ENCODE results near the gene COL5A2.

Gene COL5A2

DNA sequence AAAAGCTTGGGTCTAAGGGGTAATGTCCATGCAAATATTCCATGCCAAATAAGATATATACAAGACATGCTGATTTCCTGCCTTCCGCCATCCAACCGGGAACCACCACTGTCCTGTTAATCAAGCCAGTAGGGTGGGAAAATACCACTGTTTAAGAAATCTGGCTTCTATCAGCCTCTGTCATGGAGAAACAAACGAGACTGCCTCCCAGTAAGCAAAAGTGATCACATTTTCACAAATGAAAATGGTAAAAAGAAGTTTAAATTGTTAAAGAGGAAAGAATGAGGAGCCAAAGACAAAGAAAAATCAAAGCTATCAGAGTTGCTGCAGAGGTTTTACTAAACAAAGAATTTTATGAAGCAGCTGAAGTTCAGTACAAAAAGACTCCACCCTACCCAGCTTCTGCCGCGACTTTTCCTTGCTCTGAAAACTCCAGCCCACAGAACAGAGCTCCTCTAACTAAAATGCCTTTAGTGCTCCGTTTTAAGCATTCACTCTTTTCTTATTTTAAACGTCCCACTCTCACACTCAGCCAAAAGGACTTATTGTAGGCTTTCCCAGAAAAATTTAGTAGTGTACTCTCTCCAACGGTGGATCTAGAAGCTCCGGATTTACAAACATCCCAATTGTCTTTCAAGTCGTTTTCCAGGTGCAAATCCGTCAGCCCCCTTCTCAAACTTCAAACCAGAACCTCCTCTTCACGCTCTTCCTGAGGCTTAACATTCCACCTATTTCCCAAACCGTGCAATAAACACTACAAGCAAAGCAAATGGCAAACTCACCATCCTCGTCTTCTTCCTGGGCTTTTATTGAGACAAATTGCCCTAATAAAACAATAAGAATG is 613 bp downstream of the COL5A2 start:
- DNase-seq = no peak

DNA sequence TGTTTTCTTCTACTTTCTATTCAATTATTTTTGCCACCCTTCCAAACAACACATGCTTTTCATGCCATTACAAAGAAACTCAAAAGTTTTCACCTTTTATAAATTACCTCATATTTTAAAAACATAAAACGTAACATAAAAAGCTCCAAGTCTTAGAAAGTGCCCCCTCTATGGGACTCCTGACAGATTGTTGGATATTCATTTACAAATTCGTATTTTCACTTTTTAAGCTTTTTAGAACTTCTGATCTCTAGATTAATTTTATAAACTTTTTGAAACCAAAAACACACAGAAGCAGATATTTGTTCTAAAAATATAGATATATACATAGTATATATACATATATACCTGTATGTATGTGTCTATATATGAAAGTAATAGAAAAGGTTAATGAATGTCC is 1.5 kb downstream of the COL5A2 start:
- DNase-seq = no peak

DNA sequence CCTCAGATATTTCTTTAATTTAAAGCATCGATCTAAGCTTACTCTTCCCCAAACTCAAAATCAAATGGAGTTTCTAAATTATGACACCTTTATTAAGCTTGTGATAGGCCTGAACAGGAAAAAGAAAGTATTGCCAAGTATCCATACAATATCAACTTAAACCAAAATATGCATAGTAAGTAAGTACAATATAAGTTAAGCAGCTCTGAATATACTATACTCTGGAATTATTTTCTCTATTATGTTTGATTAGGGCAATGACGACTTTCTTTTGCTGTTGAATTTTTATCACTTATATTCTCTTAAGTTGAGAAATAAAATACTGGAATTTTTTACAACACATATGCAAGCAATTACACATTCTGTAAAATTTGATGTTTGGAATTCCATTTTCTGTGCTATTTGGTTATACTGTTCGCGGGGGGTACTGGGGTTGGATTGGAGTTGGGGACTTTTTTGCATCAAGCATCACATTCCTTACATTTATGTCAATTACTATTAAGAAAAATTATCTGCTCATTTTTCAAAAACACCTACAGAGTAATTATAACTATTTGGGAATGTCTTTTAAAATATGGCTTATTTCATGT is 2.2 kb downstream of the COL5A2 start:
- DNase-seq = no peak

DNA sequence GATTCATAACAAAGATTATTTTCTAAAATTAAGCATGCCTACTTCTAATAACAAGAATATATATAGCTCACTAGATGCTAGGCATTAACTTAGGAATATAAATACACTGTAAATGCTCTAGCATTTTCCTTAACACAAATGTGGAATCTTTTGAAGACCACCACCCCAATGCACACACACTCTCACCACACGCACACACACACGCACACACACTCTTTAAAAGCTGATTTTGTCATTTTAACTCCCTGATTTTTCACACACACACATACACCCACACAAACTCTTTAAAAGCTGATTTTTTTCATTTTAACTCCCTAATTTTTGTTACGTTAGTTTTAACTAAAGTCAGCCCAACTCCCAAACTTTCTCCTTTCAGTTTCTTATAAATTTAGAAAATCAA is 3.0 kb downstream of the COL5A2 start:
- DNase-seq = no peak

DNA sequence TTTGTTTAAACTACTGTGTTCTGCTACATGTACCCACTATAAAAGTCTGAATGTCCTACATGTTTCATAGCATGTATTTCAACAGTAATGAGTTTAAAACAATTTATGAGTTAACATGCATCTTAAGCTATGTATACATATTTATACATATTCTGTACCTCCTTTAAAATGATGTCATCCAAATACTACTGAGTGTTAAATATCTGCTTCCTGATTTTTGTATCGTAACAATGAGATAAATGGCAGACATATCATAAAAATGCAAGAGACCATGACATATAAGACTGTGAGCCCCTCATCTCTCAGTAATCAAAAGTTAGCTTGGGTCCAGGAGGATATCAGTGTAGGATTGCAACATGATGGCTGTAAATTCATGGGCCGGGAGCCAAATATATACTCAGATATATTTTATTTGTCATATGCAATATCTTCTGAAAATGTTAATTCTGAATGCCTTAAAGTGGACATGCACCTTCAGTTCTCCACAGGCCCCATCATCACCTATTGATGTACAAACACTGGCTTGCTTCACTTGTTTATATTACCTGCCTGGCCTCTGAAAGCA is 3.6 kb downstream of the COL5A2 start:
- no peak for DNase-seq

DNA sequence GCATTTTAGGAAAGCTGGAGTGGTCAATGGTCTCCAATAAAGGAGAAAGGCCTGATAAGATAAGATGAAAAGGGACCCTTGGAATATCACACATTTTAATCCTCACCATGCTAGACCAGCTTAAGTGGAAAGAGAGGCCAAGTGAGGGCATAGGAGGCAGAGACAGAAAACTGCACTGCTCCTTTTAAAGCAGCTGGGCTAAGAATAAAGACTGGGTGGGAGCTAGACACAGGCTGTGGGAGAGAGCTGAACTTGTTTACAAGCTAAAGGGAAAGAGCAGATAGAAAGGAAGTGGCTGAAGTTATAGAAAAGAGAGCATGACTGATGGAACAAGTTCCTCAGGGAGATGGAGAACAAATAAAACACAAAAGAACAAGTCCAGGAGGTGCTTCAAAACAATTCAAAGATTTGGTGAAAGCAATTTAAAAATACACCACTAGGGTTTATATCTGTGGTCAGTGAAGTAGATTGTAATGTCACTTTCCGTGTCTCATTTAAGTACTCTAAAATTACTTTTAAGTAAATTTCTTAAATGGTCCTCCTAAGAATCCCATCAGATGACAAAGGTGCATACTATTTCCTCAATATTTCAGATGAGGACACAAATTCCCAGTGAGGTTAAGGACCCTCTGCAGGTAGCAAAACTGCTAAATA is 7.5 kb downstream of the COL5A2 start:
- no peak for DNase-seq

DNA sequence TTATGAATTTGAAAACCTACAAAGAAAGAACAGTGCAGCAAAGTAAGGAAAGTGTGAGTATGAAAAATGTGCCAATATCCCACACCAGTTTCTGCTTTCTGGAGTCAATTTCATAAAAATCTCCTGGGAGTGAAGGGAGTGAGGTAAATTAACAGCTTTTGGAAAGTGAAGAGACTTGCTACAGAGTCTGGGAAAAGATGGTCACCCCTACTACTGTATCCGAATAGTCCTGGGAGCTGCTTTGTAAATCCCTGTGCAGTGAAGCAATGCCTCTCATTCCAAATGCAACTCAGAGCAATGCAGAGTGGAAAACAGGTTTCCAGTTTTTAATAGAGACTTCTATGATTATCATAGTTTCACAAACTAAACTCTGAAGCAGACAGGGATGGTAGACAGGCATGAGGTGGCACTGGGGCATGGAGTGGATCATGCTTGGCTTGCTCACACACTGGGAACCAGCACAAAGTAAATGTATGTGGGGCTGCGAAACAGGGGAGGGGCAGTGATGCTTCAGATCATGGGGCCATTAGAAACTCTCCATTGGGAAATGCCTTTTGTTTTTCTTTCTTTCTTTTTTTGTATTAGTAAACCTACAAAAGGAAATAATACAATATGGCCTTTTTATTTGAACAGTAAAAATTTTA is 10.6 kb downstream of the COL5A2 start:
- no peak for DNase-seq

DNA sequence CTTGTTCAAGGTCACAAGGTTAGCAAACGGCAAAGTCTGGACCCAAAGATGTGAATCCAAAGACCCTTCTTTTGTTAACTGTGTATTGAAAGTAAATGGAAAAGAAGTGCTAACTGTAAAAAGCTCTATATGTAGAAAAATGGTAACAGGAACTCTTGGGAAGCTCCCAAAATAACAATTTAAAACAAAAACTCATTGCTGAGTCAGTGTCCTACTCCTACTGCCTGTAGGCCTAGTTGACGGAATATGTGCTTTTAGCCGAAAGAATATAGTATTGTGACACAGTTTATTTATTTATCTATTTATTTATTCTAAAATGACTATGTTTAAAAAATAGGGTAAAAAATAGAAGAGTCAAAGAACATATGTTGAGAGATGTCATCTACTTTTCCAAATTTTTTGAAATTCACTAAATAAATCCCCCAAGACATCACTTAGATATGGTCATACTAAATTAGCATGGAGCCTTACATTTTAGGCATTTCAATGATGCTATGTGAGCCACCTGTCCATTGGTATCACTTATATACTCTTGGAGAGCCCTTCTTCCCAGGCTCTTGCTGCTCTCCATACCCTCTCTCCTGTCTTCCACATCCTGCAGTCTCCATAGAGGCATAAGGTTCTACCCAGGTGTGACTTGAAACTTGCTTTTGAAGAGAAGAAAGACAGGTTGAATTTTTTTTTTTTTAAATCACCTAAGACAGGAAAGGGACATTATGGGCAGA is 13.7 kb downstream of the COL5A2 start:
- no peak for DNase-seq

DNA sequence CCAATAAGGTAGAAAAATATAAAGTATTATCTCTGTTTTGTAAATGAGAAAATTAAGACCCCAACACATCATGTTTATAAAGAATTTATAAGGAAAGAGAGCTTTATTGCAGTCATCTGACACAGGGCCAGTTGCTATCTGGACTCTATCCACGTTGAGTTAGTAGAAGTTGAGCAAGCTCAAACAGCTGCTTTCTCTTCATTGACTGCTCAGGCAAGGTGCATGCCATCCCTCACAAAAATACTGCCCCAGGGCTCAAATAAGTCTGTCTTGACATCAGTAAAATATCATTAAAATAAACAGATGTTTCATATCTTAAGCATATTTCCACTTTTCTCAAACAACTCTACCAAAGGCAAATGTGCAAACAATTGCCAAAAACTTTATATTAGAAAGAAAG is 14.8 kb downstream of the COL5A2 start:
- DNase-seq = no peak

DNA sequence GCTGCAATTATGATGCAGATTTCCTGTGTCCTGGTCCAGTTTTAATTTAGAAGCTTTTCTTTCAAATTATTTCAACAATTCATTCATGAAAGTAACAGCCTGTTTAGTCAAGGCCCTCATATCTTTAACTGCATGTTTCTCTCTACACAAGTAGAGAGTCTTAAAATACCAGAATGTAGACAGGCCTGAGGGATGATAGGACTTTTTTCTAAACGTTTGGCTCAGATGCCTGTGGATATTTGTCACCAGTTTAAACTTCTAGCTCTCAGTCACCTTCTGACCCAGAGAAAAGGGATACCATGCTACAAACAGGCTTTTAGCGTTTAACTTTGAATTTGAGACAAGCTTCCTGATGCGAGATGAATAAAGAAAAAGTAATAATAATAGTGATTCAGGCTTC is 15.7 kb downstream of the COL5A2 start:
- DNase-seq = no peak

DNA sequence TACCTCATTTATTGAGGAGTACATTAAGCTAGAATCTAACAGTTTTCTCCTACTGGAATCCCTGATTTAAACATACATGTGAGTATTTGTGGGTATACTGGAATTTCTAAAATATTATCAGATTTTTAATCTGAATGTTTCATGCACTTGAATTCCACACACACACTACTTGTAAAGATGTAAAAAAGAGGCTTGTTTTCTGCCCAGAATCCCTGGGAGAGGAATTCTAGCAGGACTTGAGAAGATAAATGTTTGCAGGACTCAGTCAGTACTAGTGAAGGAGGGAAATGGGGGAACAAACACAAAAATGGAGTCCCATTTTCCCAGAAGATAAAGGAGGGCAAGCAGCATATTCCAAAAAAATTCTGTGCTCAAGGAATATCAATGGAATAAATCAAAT is 17.0 kb downstream of the COL5A2 start:
- DNase-seq = no peak

DNA sequence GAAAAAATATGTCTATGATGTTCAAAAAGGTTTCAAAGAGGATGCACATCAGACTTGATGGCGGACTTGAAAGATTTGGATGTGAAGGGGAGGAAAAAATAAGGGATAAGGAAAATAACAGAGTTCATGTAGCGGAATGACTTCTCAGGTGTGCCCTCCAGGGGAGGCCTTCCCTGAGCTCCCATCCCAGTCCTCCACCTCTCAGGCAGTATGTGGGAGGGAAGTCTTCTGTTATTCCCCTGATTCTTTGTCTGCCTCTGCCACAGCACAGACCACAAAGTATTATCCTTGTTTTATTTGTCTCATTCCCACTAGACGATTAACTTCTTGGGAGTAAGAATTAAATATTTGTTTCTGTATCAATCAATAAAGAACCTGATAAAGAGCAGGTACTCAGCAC is 17.7 kb downstream of the COL5A2 start:
- DNase-seq = no peak

DNA sequence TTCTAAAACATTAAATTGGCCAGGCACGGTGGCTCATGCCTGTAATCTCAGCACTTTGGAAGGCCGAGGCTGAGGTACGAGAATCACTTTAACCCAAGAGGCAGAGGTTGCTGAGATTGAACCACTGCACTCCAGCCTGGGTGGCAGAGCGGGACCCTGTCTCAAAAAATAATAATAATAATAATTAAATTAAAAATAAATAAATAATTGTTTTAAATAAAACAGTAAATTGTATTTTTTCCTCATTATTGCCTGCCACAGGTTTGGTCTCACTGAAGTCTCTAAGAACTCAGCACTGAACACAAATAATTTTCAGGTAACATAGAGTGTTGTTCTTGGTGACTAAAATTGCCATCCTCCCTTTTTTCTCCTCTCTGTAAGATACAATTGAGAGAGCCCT is 19.8 kb downstream of the COL5A2 start:
- no peak for DNase-seq

DNA sequence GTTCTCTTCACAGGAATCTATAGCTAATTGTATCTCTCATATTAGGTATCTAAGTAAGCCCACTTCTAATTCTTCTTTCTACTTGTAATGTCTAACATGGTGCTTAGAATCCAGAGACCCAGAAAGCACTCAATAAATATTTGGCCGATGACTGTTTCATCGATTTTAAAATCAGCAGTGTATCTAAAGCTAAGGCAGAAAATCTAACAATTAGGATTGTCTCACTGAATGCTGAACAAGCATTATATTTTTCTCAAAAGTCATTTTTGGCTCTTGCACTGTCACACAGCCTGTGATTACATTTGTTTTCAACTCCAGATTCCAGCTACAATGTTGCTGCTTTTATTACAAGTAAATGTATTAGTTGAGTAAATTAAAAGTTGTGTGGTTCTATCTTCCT is 20.3 kb downstream of the COL5A2 start:
- no peak for DNase-seq

DNA sequence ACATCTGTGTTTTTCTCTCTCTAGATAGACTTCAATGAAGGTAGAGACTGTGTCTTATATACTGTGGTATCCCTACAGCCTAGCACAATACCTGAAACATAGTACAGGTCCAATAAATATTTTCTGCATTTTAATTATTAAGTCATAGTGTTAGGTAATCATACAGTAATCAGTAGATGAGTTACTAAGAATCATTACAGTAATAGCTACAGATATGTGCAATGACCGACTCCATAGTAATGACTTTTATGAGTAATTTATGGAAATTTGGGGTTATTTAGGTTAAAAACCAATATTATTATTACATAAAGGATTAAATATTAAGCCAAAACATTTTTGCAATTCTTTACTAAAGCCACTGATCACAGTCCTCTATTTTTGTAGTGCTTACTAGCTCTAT is 21.6 kb downstream of the COL5A2 start:
- no peak for DNase-seq

DNA sequence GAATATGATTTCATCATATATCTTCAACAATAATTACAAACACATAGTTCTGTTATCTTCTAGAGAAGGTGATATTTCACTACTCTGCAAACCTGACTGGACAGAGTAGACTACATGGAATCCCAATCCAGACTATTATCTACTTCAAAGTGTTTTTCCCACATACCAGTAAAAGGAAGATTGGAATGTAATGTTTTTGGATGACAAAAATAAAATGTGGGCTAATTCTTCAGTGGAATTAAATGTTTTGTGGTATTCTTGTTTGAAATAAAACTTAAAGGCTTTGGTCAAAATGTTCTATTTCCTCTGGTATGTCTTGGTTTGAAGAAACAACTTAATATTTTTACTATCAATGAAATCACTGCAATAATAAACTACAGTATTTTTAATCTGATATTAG is 22.1 kb downstream of the COL5A2 start:
- DNase-seq = no peak

DNA sequence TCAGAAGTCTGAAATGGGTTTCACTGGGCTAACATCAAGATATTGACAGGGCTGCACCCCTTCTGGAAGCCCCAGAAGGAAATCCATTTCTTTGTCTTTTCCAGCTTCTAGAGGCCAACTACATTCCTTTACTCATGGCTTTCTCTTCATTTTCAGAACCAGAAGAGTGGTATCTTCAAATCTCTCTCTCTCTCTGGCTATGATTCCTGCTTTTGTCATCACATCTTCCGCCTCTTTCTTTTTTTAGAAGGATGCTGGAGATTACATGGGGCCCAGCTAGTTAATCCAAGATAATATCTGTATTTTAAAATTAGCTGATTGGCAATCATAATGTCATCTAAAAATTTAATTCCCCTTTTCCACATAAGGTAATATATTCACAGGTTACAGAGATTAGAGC is 23.8 kb downstream of the COL5A2 start:
- DNase-seq = no peak

DNA sequence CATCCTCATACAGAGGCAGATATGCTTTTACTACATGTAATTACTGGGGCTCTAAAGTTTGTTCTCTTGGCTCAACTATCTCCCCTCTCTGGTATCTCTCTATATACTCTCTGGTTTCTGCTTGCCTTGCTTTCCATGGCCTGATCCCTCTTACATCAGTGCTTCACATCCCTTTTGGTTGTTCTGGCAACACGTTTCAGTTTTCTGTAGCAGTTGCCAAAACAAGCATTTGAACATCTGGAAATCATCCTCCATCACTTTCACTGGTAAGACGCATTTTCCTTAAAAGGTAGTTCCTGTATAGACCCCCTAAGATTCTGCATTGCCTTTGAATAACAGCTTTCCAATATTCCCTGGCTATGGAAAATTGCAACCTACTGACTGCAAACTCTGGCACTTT is 25.9 kb downstream of the COL5A2 start:
- DNase-seq = no peak

DNA sequence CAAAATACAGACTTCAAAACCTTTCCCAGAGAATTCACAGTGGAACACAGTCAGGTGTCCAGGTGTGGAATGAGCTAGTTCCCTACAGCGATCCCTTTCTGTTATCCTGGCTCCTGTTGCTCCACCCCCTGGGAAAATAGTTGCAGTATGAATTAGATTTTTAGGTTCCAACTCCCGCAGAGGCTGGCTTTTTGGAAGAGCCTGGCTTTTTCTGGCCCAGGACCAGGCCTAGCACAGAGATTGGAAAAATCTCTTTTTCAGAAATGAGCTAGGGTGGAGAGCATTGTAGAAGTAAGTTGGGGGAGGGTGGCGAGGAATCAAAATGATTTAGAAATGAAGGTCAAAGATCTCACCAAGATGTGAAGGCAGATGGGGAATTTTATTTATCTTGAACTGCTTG is 27.1 kb downstream of the COL5A2 start:
- DNase-seq = no peak

DNA sequence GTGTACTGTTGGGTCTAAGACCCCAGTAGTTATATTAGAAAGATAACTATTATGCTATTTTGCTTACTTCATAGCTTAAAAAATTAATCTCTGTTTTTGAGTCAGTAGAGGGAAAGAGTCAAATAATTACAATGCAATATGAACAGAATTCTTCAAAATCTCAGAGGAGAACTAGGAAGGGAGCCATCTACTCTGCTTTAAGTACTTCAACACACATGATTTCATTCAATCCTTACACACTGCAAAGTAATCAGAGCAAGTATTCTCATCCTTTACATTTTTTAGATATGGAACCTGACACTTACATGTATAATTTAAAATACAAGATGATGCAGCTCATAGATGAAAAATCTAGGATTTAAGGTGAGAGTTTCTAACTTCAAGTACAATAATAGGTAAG is 27.7 kb downstream of the COL5A2 start:
- DNase-seq = no peak

DNA sequence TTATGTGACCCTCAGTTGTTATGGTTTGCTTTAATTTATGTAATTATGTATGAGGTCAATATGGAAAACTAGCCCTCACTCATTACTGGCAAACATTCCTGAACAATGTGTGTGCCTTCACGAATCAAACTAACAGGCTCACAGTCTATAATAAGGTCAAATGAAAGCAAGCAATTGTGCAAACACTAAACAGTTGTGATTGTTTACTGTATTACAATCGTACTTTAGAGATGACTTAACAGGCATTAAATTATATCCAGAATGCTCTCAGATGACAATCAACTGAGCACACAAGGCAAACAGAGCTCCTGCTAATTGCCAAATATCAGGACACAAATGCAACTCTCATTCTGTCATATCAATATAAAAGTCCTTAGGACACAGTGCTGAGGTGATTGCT is 29.5 kb downstream of the COL5A2 start:
- DNase-seq = no peak

DNA sequence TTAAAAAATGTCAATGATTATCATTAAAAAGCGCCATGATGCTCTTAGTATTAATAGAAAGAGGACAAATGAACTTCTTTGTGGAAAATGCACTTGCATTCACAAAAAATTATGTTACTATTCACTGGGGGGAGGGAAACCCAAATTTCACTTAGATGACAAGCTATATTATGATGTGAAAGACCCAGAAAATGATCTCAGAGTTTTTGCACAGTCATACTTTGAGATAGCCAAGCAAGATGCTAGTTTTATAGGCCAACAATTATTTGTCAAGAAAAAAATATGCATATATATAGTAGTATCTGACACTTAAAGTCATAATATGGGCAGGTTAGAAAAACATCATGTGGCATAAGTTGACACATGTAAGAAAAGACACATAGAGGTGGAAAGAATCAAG is 31.6 kb downstream of the COL5A2 start:
- no peak for DNase-seq

DNA sequence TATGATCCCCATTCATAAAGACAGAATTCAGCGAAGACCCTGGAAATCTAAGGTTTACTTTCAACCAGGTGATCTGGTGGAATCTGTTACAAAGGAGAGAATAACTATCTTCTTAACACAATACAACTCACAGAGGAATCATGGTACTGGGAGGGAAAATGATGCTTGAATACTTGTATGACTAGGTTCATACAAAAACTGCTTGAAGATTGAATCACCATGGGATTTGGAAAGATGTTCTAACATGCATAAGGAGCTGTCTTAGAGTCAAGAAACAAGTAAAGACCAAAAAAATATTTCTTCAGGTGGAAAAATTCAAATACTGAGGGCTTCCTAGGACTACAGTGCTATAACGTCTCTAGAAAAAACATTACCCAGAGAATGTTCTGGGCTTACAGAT is 32.2 kb downstream of the COL5A2 start:
- DNase-seq = no peak

Data from NCI-H1092 (cell line).